HG02973 (cell line): ENCODE results near the gene GBP7.

Experiments
- ATAC-seq: cut with Tn5 transposase; IDR thresholded peaks from one replicate; pipeline ENCODE4 v1.9.1; 2021; ENCODE audit warnings: moderate library complexity; ENCODE audit not compliant: unreplicated experiment

The GBP7 gene

GRCh38 chr1:89121641-89122040 lies 54.2 kb downstream of the GBP7 start:
- no peak for ATAC-seq

- no peak for ATAC-seq
These were observed 61.1 kb downstream of the GBP7 start for GRCh38 chr1:89114662-89115061.

GRCh38 chr1:89112871-89113613 lies 62.8 kb downstream of the GBP7 start:
- no peak for ATAC-seq

GRCh38 chr1:89104687-89105086 lies 71.1 kb downstream of the GBP7 start:
- ATAC-seq: no peak

- ATAC-seq: no peak
These were observed 71.7 kb downstream of the GBP7 start for GRCh38 chr1:89104147-89104546.

GRCh38 chr1:89102021-89102420 lies 73.8 kb downstream of the GBP7 start:
- ATAC-seq: no peak

- no peak for ATAC-seq
These were observed 75.4 kb downstream of the GBP7 start for GRCh38 chr1:89100412-89100811.

GRCh38 chr1:89098857-89099256 lies 76.9 kb downstream of the GBP7 start:
- no peak for ATAC-seq

- no peak for ATAC-seq
These were observed 80.1 kb downstream of the GBP7 start for GRCh38 chr1:89095737-89096136.

- no peak for ATAC-seq
These were observed 85.8 kb downstream of the GBP7 start for GRCh38 chr1:89089962-89090361.

- no peak for ATAC-seq
These were observed 87.2 kb downstream of the GBP7 start for GRCh38 chr1:89088572-89088971.

GRCh38 chr1:89087241-89087640 lies 88.6 kb downstream of the GBP7 start:
- no peak for ATAC-seq

- ATAC-seq: no peak
These were observed 90.0 kb downstream of the GBP7 start for GRCh38 chr1:89085781-89086180.
